Thyroid gland (tissue), 4 donors: ENCODE results near the gene ATP6V1C2. TPM values are rescaled to one million over a fixed set of nuclear protein-coding genes. Genes with fewer than 3 reads are reported as not detected.

Experiments used
- DNase-seq, 2 donors: peaks; one replicate each; pipeline ENCODE4 v3.0.0-alpha.2; 2019
- H3K27ac ChIP-seq, 3 donors: fragments of 200-600 bp; sonication (generic); 1 replicate in 2 of 3; 2 replicates in 1 of 3; pipeline ENCODE4 v1.5.1; 2016 to 2019; ENCODE audit warnings: mild to moderate bottlenecking in 1 of 3, moderate library complexity in 1 of 3
- H3K27me3 ChIP-seq: fragments of 200-600 bp; sonication (generic); one replicate; pipeline ENCODE4 v1.5.1; 2019
- H3K36me3 ChIP-seq, 2 donors: fragments of 200-600 bp; sonication (generic); one replicate each; pipeline ENCODE4 v1.5.1; 2016 to 2019
- H3K4me1 ChIP-seq, 2 donors: fragments of 200-600 bp; sonication (generic); one replicate each; pipeline ENCODE4 v1.5.1; 2017 to 2019
- H3K4me3 ChIP-seq, 3 donors: fragments of 200-600 bp; sonication (generic); replicated peaks in 1 of 3; 1 replicate in 2 of 3; 2 replicates in 1 of 3; pipeline ENCODE4 v1.5.1; 2016; ENCODE audit warnings: mild to moderate bottlenecking in 1 of 3
- H3K9me3 ChIP-seq: fragments of 200-600 bp; sonication (generic); one replicate; pipeline ENCODE4 v1.5.1; 2017
- CTCF ChIP-seq, 6 experiments: fragments of 200-600 bp in 3 of 6; fragments of 450-650 bp in 3 of 6; sonication (generic) in 3 of 6; IDR thresholded peaks; one replicate each; pipeline ENCODE4 v1.5.1; 2016 to 2019; ENCODE audit warnings: antibody characterized with exemption in 6 of 6, mild to moderate bottlenecking in 2 of 6, inconsistent platforms in 1 of 6, moderate library complexity in 1 of 6
- POLR2A ChIP-seq, 2 donors: fragments of 450-650 bp; IDR thresholded peaks; one replicate each; pipeline ENCODE4 v1.6.1; 2017; ENCODE audit warnings: antibody characterized with exemption in 2 of 2, mild to moderate bottlenecking in 2 of 2, moderate library complexity in 1 of 2
- WGBS, 2 donors: methylation state at CpG; one replicate each; pipeline ENCODE4 v1.1.5; 2017; 5-methylcytosine and 5-hydroxymethylcytosine counted together
- intact Hi-C: fragments of 100-400 bp; cut with DNase I; formaldehyde crosslinking; loops from one replicate; pipeline ENCODE4 v1.15.1; 2023
- total RNA-seq, 4 donors: library from RNA; depleted of rRNA; stranded (reverse); fragments of >200 nt; gene quantifications; one replicate each; pipeline ENCODE4 v1.2.3, GENCODE V29; 2016

Gene ATP6V1C2
- total RNA-seq, 4 donors from 2014 or later = not detected

GRCh38 chr2:10787176-10787968, 65.9 kb downstream of the ATP6V1C2 start:
- Histone ChIP-seq H3K4me1 (peaks cover 12 to 20% of the 10 kb centered on the region in 2 donors), H3K27ac (no peak overlapping the region), H3K36me3 (peaks cover 65 to 88% of the 10 kb centered on the region in 2 donors), H3K27me3 (no peaks in the 10 kb centered on the region), H3K4me3 (no peak overlapping the region), H3K9me3 (no peaks in the 10 kb centered on the region)
- 91 to 94% methylated on average over 20 of the region's 20 CpGs for WGBS, 2 donors
- TF ChIP-seq POLR2A (IDR thresholded peaks at IDR 0.05) = no peak
- TF ChIP-seq CTCF (IDR thresholded peaks at IDR 0.05) = no peak
- no peak for DNase-seq
- intact Hi-C loops = no loop called here

DNA sequence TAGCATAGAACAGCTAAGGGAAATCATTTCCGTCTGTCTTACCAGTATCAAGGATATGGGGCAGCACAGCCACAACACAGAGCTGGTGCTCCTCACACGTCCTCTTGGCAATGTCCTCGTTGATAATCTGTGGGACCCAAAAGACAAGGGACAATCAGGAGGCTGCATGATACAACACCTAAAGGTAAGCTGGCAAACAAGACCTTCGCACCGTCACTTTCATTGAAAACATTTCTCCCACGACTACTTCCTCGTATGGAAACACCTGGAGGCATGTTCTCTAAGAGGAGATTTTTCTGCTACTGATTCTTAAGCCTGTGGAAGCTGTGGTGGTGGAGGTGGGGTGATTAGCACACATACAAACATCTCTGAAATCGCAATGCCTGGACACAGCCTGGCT, 67.4 kb downstream of the ATP6V1C2 start:
- Histone ChIP-seq H3K27me3 (no peaks in the 10 kb centered on the region), H3K9me3 (no peaks in the 10 kb centered on the region), H3K27ac (no peak overlapping the region), H3K36me3 (peaks cover 79 to 99% of the 10 kb centered on the region in 2 donors), H3K4me1 (peaks cover 12% of the 10 kb centered on the region in 2 donors), H3K4me3 (no peak overlapping the region)
- intact Hi-C loops = no loop called here
- DNase-seq = no peak
- 93% methylated on average over 8 of the region's 8 CpGs for WGBS, 2 donors
- no peak for TF ChIP-seq CTCF (IDR thresholded peaks at IDR 0.05)
- no peak for TF ChIP-seq POLR2A (IDR thresholded peaks at IDR 0.05)

- no peak overlapping the region for H3K27ac ChIP-seq
- H3K9me3 ChIP-seq = no peaks in the 10 kb centered on the region
- TF ChIP-seq CTCF (IDR thresholded peaks at IDR 0.05) (no peak), POLR2A (IDR thresholded peaks at IDR 0.05) (no peak)
- no peak overlapping the region for H3K4me3 ChIP-seq
- DNase-seq = no peak
- intact Hi-C loops = no loop called here
- 86 to 92% methylated on average over 6 of the region's 6 CpGs for WGBS, 2 donors
- H3K4me1 ChIP-seq = no peaks in the 10 kb centered on the region
- H3K36me3 ChIP-seq = peaks cover 79 to 95% of the 10 kb centered on the region in 2 donors
- H3K27me3 ChIP-seq = no peaks in the 10 kb centered on the region
Measured at GRCh38 chr2:10790228-10790973, 69.0 kb downstream of the ATP6V1C2 start.

GRCh38 chr2:10792001-10792634, 70.7 kb downstream of the ATP6V1C2 start:
- TF ChIP-seq POLR2A (IDR thresholded peaks at IDR 0.05) (no peak), CTCF (IDR thresholded peaks at IDR 0.05) (no peak)
- Histone ChIP-seq H3K36me3 (peaks cover 74 to 95% of the 10 kb centered on the region in 2 donors), H3K27ac (no peak overlapping the region), H3K4me3 (no peak overlapping the region), H3K9me3 (no peaks in the 10 kb centered on the region), H3K27me3 (no peaks in the 10 kb centered on the region), H3K4me1 (no peaks in the 10 kb centered on the region)
- no peak for DNase-seq
- intact Hi-C loops = no loop called here
- WGBS, 2 donors = 75 to 88% methylated on average over 2 of the region's 2 CpGs
